Mesodermal cell (in vitro differentiated cells): Measurements from ENCODE around the gene DSG4.
A peak's percentile ranks its signal among the peaks of the same experiment; 100 is the strongest.

Source experiments
- H3K27ac ChIP-seq: 2 replicates; pipeline ENCODE4 v1.7.0; 2013; ENCODE audit warnings: mild to moderate bottlenecking, low read depth, low read length, moderate library complexity; ENCODE audit not compliant: severe bottlenecking
- H3K36me3 ChIP-seq: 2 replicates; pipeline ENCODE4 v1.7.1; 2013; ENCODE audit warnings: mild to moderate bottlenecking, low read length, moderate library complexity; ENCODE audit not compliant: control insufficient read depth, insufficient read depth
- H3K4me1 ChIP-seq: one replicate; pipeline ENCODE4 v1.7.1; 2013; ENCODE audit warnings: mild to moderate bottlenecking, low read length; ENCODE audit not compliant: insufficient read depth, control insufficient read depth, poor library complexity, severe bottlenecking
- H3K4me3 ChIP-seq: 2 replicates; pipeline ENCODE4 v1.7.0; 2013; ENCODE audit warnings: low read length, control low read depth, mild to moderate bottlenecking; ENCODE audit not compliant: insufficient read depth, poor library complexity, severe bottlenecking; ENCODE audit errors: extremely low read depth
- H3K9me3 ChIP-seq: 2 replicates; pipeline ENCODE4 v1.7.1; 2013; ENCODE audit warnings: mild to moderate bottlenecking, low read length, moderate library complexity; ENCODE audit not compliant: control insufficient read depth
- WGBS, 2 experiments: methylation state at CpG; one replicate each; pipeline ENCODE4 v1.1.5; 2013; ENCODE audit warnings: missing lambda C conversion rate in 2 of 2; ENCODE audit not compliant: insufficient coverage in 2 of 2; 5-methylcytosine and 5-hydroxymethylcytosine counted together

The DSG4 gene

DNA sequence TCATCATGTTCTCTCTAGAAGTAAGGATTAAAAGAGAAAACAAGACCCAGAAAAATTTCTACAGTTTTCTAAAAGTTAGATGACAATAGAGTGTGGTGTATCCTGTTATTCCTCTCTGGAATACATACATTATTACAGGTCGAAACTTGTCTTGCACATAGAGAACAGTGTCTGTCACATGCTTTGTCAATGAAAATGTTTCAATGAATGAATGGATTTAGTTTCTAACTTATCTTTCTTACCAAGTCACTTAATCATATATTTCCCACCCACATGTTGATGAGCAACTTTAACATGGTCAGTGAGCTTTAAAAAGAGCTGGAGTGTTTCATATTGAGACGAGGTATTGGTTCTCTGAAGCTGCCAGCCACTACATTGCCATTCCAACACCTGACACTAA, 4.3 kb downstream of the DSG4 start:
- WGBS, 2 experiments: no CpG with 5 or more reads among the region's 2 CpGs
- Histone ChIP-seq H3K4me1 (no peaks in the 10 kb centered on the region), H3K27ac (no peak overlapping the region), H3K4me3 (no peak overlapping the region), H3K36me3 (no peaks in the 10 kb centered on the region), H3K9me3 (no peaks in the 10 kb centered on the region)

DNA sequence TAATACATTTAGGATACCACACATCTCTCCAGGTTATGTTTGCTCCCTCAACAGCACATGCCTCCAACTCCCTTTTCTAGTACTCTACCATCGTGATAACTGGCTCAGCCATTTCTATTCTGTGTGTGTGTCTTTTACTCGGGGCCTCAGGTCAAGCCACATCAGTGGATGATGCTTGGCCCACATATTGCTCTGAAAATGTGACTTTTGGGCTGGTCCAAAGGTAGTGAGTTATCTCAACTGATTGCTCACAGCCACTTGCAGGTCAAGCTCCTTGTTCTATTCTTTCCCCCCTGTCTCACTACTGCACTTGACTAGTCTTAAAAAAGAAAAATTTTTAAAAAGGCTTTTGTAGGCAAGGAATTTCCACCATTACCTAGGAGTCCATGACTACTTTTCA, 5.5 kb downstream of the DSG4 start:
- H3K36me3 ChIP-seq: no peaks in the 10 kb centered on the region
- no peaks in the 10 kb centered on the region for H3K4me1 ChIP-seq
- 100% methylated on average over 1 to 2 of the region's 2 CpGs for WGBS, 2 experiments
- no peak overlapping the region for H3K4me3 ChIP-seq
- H3K27ac ChIP-seq: no peak overlapping the region
- H3K9me3 ChIP-seq: no peaks in the 10 kb centered on the region

DNA sequence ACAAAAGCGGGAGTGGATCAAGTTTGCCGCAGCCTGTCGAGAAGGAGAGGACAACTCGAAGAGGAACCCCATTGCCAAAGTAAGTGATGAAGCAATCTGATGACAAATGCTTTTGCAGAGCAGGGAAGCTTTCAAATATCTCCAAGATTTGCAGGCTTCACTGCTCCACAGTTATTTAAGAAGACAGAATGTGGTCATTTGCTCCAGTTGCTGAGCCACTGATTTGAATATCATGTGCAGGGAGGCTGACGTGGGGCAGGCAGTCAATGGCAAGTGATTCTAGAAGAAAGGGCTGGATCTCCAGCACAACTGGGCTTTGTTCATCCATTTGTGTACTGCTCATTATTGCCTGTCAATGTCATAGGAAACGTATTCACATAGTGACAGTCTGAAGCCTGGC, 10.2 kb downstream of the DSG4 start:
- no peak overlapping the region for H3K27ac ChIP-seq
- WGBS, 2 experiments: 87 to 92% methylated on average over 6 of the region's 6 CpGs
- no peaks in the 10 kb centered on the region for H3K9me3 ChIP-seq
- H3K4me1 ChIP-seq: no peaks in the 10 kb centered on the region
- H3K36me3 ChIP-seq: no peaks in the 10 kb centered on the region
- H3K4me3 ChIP-seq: no peak overlapping the region

DNA sequence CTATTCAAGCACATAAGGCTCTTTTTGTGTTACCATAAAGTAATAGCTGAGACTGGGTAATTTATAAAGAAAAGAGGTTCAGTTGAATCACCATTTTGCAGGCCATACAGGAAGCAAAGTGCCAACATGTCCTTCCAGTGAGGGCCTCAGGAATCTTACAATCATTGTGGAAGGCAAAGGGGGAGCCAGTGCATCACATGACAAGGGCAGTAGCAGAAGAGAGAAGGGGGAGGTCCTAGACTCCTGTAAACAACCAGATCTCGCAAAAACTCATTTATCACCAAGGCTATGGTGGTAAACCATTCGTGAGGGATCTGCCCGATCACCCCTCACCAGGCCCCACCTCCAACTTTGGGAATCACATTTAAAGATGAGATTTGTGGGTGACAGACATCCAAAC, 16.7 kb downstream of the DSG4 start:
- no peaks in the 10 kb centered on the region for H3K9me3 ChIP-seq
- no peaks in the 10 kb centered on the region for H3K36me3 ChIP-seq
- H3K4me3 ChIP-seq: no peak overlapping the region
- H3K4me1 ChIP-seq: no peaks in the 10 kb centered on the region
- no peak overlapping the region for H3K27ac ChIP-seq
- no CpG with 5 or more reads among the region's 3 CpGs for WGBS, 2 experiments

DNA sequence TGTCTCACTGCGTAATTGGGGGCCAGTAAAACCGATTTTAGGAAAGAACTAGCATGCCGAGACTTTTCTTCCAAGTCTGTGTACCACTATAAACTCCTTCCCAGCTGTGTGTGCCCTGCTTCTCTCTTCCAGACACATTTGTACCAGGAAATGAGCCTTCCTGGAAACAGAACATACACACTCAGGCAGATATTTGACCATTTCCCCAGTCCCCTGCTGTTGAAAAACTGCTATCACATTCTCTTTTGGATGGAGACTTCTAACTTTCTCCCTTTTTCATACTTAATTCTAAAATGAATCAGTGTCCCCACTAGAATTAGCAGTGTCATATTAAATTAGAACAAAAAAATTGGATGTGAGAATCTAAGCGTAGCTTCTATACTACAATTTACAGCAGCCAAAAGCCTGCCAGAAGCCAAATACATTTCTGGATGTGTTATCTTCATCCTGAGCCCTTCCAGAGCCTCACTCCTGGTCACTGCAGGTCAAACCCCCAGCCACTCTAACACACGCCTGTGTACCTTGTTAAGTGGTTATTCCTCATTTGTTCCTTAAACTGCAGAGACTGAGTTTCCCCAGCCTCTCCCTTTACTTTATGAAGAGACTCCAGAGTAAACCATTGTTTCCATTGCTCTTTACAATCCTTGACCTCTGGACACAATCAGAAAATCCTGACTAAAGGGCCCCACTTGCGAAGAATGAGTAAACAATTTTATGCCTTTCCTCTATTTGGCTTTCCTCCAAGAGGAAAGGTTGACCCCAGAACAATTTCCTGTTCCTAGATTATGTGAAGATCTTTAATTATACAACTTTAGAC, 20.4 kb downstream of the DSG4 start:
- H3K27ac ChIP-seq: peak overlapping the region; percentile 60

DNA sequence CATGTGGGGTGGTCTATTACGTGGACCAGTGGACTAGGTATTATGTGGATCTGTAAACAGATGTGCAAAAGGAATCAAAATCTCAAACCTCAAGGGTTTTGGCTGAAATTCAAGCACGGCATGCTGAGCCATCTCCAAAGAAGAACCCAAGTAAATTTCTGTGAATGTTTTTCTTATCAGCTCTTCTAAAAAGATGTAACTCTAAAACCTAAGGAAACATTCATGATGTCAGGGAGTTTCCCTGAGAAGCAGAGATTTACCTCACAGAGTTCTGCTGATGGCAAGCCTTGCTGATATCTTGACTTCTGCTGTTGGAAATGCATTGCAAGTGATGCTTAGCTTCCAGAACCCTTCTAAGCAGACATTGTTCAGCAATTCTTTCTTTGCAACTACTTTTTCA, 21.6 kb downstream of the DSG4 start:
- 86 to 100% methylated on average over 1 of the region's 2 CpGs for WGBS, 2 experiments
- H3K4me3 ChIP-seq: no peak overlapping the region
- H3K9me3 ChIP-seq: no peaks in the 10 kb centered on the region
- H3K4me1 ChIP-seq: peaks cover 3% of the 10 kb centered on the region
- H3K27ac ChIP-seq: peak overlapping the region; percentile 39
- no peaks in the 10 kb centered on the region for H3K36me3 ChIP-seq

More for the DNA sequence above, 20.4 kb downstream of the DSG4 start:
- Histone ChIP-seq H3K36me3 (no peaks in the 10 kb centered on the region), H3K4me3 (no peak overlapping the region), H3K9me3 (no peaks in the 10 kb centered on the region), H3K4me1 (peaks cover 3% of the 10 kb centered on the region)
- WGBS, 2 experiments: 81 to 100% methylated on average over 3 to 4 of the region's 6 CpGs

DNA sequence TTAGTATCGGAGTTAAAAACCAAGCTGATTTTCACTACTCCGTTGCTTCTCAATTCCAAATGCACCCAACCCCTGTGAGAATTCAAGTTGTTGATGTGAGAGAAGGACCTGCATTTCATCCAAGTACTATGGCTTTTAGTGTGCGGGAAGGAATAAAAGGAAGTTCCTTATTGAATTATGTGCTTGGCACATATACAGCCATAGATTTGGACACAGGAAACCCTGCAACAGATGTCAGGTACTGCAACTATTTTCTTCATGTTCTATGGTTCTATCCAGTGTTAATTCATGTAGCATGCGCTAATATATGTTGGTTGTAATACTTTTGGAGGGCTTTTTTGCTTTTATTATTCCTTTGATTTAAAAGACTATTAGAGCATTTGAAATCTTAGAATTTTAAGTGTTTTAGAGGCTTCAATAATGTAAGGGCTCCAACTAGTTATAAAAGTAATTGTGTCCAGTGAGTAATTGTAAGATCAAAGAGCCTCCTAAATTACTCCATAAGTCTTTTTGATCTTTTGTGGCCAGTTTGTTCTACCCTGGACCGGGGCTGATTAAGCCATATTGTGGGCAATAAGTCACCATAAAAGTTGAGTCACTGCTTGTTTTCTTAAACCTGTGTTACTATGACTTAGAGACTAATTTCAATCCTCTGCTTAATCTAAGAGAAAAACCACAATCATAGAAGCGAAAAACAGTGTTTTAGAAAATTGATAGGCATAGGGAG, 22.9 kb downstream of the DSG4 start:
- WGBS, 2 experiments: 100% methylated on average over 1 of the region's 6 CpGs; no CpG with 5 or more reads in 1 of the 2 experiments
- Histone ChIP-seq H3K36me3 (no peaks in the 10 kb centered on the region), H3K4me1 (peaks cover 3% of the 10 kb centered on the region), H3K9me3 (no peaks in the 10 kb centered on the region), H3K4me3 (no peak overlapping the region), H3K27ac (peak overlapping the region; percentile 71)

DNA sequence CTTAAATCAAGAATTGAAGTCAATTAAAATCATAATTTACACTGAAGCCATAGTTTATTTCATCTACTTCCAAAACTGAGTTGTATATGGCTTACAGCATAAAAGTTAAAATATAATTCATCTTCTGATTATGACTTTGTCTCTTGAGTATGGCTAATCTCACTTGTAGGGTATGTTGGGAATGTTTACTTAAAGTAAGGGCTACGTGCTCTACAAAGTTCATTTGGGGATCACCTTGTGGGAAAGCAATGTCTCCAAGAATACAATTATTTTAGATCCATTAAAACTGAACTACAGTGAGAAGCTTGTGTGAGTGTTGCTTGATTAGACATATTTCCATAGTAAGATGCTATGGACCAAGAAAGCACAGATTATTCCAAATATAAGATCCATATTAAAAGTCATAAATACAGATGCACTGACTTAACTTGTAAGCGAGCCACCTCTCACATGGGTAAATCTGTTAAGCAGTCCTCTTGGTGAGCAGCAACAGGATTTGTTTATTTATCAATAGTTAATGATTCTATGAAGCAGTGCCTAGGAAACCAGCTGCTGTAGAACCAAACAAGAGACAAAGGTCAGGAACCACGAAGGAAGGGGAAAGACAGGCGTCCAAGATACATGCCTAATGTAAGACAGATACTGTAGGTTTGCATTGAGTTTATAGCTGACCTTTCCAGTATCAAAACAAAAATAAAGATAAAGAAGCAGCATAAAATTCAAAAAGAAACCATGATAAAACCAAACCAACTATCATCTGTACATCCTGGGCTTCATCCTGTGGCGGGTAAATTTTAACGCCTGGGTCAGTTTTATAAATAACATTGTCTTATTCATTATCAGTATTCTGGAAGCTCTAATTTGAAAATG, 24.8 kb downstream of the DSG4 start:
- Histone ChIP-seq H3K36me3 (no peaks in the 10 kb centered on the region), H3K27ac (no peak overlapping the region), H3K4me3 (no peak overlapping the region), H3K9me3 (no peaks in the 10 kb centered on the region), H3K4me1 (peaks cover 3% of the 10 kb centered on the region)
- WGBS, 2 experiments: 100% methylated on average over 2 of the region's 6 CpGs; no CpG with 5 or more reads in 1 of the 2 experiments

DNA sequence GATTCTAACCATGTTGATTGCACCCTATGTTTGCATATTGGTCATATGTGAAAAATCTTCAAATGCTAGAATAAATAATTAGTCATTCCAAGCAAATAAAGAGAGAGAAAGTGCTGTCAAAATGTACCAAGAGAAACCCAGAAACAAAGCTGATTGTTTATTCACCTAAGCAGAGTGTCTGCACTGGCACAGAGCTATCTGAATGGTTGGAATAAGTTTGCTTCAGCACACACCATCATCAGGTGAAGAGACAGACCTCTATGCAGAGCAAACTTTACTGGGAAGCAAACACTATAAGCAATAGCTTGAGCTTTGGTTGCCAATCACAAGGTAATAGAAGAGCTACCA, 25.4 kb downstream of the DSG4 start:
- H3K9me3 ChIP-seq: no peaks in the 10 kb centered on the region
- H3K4me1 ChIP-seq: peaks cover 3% of the 10 kb centered on the region
- no peak overlapping the region for H3K27ac ChIP-seq
- no peak overlapping the region for H3K4me3 ChIP-seq
- no peaks in the 10 kb centered on the region for H3K36me3 ChIP-seq

DNA sequence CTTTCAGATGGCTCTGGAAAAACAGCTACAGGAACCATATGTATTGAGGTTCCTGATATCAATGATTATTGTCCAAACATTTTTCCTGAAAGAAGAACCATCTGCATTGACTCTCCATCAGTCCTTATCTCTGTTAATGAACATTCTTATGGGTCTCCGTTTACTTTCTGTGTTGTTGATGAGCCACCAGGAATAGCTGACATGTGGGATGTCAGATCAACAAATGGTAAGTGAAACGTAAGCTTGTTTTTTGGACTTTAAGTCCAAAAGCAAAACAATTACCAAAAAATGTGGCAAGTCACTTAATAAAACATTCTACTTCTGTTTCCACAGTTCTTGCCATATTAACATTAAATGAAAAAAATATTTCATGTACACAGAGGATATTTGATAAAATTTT, 26.8 kb downstream of the DSG4 start:
- no peak overlapping the region for H3K4me3 ChIP-seq
- H3K4me1 ChIP-seq: peaks cover 3% of the 10 kb centered on the region
- WGBS, 2 experiments: 60 to 80% methylated on average over 1 of the region's 2 CpGs
- no peaks in the 10 kb centered on the region for H3K9me3 ChIP-seq
- no peak overlapping the region for H3K27ac ChIP-seq
- no peaks in the 10 kb centered on the region for H3K36me3 ChIP-seq
